AG09309 (cell line): ENCODE data around the gene NRTN.
"Not testable (repeated sequence)": the region's sequence is repeated elsewhere in the genome, so short reads cannot be mapped to it uniquely, and the experiment has no call there.

ENCODE experiments used
- DNase-seq: peaks from one replicate; pipeline ENCODE4 v3.0.0-alpha.2; 2010; ENCODE audit warnings: low read depth
- H3K4me3 ChIP-seq: 2 replicates; pipeline ENCODE4 v1.5.1; 2011; ENCODE audit warnings: mild to moderate bottlenecking, low read depth, low read length, moderate library complexity; ENCODE audit not compliant: control insufficient read depth
- TF ChIP-seq, protein P1 (sequence below): IDR thresholded peaks from 2 replicates; pipeline ENCODE4 v1.5.1; 2011; ENCODE audit warnings: mild to moderate bottlenecking, low read depth, low read length, inconsistent platforms; ENCODE audit not compliant: insufficient read depth, control insufficient read depth; ENCODE audit errors: missing control alignments

The NRTN gene

GRCh38 chr19:5864013-5864720, 59.3 kb downstream of the NRTN start:
- no peak overlapping the region for H3K4me3 ChIP-seq
- TF ChIP-seq, protein P1, sequence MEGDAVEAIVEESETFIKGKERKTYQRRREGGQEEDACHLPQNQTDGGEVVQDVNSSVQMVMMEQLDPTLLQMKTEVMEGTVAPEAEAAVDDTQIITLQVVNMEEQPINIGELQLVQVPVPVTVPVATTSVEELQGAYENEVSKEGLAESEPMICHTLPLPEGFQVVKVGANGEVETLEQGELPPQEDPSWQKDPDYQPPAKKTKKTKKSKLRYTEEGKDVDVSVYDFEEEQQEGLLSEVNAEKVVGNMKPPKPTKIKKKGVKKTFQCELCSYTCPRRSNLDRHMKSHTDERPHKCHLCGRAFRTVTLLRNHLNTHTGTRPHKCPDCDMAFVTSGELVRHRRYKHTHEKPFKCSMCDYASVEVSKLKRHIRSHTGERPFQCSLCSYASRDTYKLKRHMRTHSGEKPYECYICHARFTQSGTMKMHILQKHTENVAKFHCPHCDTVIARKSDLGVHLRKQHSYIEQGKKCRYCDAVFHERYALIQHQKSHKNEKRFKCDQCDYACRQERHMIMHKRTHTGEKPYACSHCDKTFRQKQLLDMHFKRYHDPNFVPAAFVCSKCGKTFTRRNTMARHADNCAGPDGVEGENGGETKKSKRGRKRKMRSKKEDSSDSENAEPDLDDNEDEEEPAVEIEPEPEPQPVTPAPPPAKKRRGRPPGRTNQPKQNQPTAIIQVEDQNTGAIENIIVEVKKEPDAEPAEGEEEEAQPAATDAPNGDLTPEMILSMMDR, result no peak
- no peak for DNase-seq

DNA sequence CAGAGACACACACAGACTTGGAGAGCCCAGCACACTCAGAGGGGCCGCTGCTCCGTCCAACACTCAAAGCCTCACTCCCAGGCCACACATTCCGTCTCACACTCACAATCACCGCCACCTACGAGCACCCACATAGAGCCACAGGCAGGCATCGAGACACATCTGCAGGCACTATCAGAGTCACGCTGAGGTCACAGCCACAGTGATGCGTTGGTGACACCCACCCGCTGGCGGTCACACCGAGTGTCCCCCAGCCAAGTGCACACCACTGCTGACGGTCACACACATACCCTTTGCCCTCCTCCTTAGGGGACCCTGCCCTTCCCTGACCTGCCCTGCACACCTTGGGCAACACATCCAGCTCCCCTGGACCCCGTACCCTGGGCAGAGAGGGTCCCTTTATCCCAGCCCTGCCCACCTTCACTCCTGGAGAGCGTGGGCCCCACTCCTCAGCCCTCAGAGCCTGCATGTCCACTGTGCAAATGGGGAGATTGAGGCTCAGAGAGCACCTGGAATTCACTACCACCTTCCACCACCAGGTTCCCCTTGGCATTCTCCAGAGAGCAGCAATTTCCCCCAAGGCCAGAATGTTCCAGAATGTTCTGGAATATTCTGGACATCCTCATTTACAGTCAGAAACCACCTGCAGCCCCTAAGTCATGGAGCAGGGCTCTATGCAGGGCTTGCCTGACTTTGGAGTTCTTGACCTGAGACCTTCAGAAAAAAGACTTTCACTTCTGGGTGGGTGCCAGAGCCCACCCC, 60.0 kb downstream of the NRTN start:
- H3K4me3 ChIP-seq, result no peak overlapping the region
- no peak for DNase-seq
- TF ChIP-seq, protein P1, result peak; percentile 22

DNA sequence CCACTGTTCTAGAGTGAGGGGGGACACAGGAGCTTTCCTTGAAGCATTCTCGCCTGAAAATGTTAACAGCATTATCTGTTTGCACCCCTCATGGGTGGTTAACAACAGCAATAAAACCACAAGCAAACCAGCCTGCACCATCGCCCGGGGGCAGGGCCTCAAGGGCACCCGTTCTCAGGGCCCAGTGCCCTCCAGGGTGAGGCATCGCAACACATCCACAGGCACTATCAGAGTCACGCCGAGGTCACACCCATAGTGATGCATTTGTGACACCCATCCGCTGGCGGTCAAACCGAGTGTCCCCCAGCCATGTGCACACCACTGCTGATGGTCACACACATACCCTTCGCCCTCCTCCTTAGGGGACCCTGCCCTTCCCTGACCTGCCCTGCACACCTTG, 60.9 kb downstream of the NRTN start:
- no peak overlapping the region for H3K4me3 ChIP-seq
- DNase-seq, result no peak
- TF ChIP-seq, protein P1, result no peak

DNA sequence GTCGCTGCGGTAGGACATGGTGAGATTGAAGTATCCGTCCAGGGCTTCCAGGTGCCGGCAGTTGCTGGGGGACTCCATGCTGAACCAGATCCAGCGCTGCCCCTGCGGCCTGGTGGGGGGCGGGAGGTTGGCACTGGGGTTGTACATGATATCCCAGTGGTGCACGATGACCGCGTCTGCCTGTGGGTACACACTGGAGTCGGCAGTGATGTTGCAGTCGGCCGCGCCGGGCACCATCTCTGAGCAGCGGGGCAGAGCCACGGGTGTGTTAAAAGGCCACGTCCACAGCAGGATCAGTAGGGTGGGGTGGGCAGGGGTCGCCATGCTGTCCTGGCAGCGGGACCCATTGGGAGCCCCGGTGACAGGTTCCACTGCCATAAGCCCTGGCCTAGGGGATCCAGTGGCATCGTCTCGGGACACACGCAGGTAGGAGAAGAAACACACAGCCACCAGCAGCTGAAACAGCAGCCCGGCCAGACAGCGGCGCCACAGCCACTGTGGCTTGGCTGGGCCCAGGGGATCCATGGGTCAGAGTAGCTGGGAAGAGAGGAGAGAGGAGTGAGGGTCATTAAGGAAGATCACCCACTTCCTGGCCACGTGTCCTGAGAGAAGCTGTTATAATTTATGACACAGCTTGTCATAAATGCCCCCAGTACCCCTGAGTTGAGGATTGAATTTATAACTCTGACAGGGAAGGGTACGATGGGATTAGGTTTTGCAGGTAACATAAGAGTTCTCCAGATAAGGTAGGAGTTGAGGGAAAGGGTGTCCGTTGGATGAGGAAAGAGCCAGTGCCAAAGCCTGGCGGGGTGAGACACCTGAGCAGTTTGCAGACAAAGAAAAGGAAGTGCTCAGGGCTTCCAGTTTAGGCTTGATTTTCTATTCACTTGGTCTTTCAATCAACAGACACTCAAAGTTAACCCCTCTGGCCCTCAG, 62.6 kb downstream of the NRTN start:
- no peak for DNase-seq
- TF ChIP-seq, protein P1, result no peak
- H3K4me3 ChIP-seq, result no peak overlapping the region

- TF ChIP-seq, protein P1, result no peak
- H3K4me3 ChIP-seq, result no peak overlapping the region
- DNase-seq, result no peak
These were observed 66.1 kb downstream of the NRTN start for GRCh38 chr19:5870986-5871394.

- TF ChIP-seq, protein P1, result no peak
- DNase-seq, result no peak
- no peak overlapping the region for H3K4me3 ChIP-seq
These were observed 68.8 kb downstream of the NRTN start for GRCh38 chr19:5873617-5874199.

- H3K4me3 ChIP-seq, DNase-seq: not testable (repeated sequence)
These were observed 69.6 kb downstream of the NRTN start for GRCh38 chr19:5874496-5874895.
